HG02798 (cell line): ENCODE data around the gene ZNF543.

ENCODE experiments used
- ATAC-seq: cut with Tn5 transposase; IDR thresholded peaks from one replicate; pipeline ENCODE4 v1.9.1; 2021; ENCODE audit warnings: mild to moderate bottlenecking; ENCODE audit not compliant: unreplicated experiment, poor library complexity

ZNF543 gene

DNA sequence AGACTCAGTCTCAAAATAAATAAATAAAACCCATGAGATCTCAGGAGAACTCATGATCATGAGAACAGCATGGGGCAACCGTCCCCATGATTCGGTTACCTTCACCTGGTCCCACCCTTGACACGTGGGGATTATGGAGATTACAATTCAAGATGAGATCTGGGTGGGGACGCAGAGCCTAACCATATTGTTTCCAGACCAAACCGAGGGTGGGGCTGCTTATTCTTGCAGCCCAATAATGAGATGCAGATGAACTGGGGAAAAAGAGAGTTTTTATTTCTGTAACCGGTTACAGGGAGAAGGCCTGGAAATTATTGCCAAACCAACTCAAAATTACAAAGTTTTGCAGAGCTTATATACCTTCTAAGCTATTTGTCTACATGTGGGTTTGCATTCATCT is 55.9 kb downstream of the ZNF543 start:
- ATAC-seq: no peak

DNA sequence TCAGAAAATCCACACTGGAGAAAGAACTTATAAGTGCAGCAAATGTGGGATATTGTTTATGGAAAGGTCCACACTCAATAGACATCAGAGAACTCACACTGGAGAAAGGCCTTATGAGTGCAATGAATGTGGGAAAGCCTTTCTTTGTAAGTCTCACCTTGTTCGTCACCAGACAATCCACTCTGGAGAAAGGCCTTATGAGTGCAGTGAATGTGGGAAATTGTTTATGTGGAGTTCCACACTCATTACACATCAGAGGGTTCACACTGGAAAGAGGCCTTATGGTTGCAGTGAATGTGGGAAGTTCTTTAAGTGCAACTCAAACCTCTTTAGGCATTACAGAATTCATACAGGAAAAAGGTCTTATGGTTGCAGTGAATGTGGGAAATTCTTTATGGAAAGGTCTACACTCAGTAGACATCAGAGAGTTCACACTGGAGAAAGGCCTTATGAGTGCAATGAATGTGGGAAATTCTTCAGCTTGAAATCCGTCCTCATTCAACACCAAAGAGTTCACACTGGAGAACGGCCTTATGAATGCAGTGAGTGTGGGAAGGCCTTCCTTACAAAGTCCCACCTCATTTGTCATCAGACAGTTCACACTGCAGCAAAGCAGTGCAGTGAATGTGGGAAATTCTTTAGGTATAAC is 57.4 kb downstream of the ZNF543 start:
- ATAC-seq: no peak
